Measurements from ENCODE around the gene SLC30A10. TPM values are rescaled to one million over a fixed set of nuclear protein-coding genes. Genes with fewer than 3 reads are reported as not detected.
"Not testable (repeated sequence)": the region's sequence is repeated elsewhere in the genome, so short reads cannot be mapped to it uniquely, and the experiment has no call there.

Gene SLC30A10
- polyA plus RNA-seq, 1 experiment = not detected

GRCh38 chr1:219940707-219941106, 12.3 kb upstream of the SLC30A10 start:
- H3K36me3 ChIP-seq (ENCODE audit: control insufficient read depth, insufficient read depth, low read length) = no peaks in the 10 kb centered on the region
- TF ChIP-seq, protein P1, sequence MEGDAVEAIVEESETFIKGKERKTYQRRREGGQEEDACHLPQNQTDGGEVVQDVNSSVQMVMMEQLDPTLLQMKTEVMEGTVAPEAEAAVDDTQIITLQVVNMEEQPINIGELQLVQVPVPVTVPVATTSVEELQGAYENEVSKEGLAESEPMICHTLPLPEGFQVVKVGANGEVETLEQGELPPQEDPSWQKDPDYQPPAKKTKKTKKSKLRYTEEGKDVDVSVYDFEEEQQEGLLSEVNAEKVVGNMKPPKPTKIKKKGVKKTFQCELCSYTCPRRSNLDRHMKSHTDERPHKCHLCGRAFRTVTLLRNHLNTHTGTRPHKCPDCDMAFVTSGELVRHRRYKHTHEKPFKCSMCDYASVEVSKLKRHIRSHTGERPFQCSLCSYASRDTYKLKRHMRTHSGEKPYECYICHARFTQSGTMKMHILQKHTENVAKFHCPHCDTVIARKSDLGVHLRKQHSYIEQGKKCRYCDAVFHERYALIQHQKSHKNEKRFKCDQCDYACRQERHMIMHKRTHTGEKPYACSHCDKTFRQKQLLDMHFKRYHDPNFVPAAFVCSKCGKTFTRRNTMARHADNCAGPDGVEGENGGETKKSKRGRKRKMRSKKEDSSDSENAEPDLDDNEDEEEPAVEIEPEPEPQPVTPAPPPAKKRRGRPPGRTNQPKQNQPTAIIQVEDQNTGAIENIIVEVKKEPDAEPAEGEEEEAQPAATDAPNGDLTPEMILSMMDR (IDR thresholded peaks at IDR 0.05; ENCODE audit: insufficient read depth, low read depth, low read length) = no peak
- H3K27me3 ChIP-seq (ENCODE audit: control insufficient read depth, insufficient read depth, low read length) = no peaks in the 10 kb centered on the region
- ChIA-PET CTCF (interaction anchor here (0.9 kb wide), 1 partner anchor 16 kb away, joined by 3 read pairs; no protein-coding TSS in a partner anchor), POLR2A (no interaction called here)
- no peak for DNase-seq (ENCODE audit: low read depth)
- no peak overlapping the region for H3K4me3 ChIP-seq (ENCODE audit: low read depth, low read length)

GRCh38 chr1:219938706-219939105, 10.3 kb upstream of the SLC30A10 start:
- POLR2A ChIA-PET = no interaction called here
- DNase-seq (ENCODE audit: low read depth) = no peak
- TF ChIP-seq, protein P1 (IDR thresholded peaks at IDR 0.05; ENCODE audit: insufficient read depth, low read depth, low read length) = no peak

DNA sequence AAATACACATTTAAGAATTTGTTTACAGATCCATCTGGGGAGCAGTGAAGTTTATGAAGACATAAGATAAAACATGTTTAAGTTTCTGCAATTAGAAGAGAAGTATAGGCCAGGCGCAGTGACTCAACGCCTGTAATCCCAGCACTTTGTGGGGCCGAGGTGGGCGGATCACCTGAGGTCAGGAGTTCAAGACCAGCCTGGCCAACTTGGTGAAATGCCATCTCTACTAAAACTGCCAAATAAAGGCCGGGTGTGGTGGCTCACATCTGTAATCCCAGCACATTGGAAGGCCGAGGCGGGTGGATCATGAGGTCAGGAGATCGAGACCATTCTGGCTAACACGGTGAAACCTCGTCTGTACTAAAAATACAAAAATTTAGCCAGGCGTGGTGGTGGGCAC, 5.4 kb upstream of the SLC30A10 start:
- H3K4me3 ChIP-seq (ENCODE audit: low read depth, low read length); H3K27me3 ChIP-seq (ENCODE audit: control insufficient read depth, insufficient read depth, low read length); DNase-seq (ENCODE audit: low read depth); H3K36me3 ChIP-seq (ENCODE audit: control insufficient read depth, insufficient read depth, low read length); CTCF ChIA-PET; POLR2A ChIA-PET: not testable (repeated sequence)

More at GRCh38 chr1:219938706-219939105, 10.3 kb upstream of the SLC30A10 start:
- H3K27me3 ChIP-seq (ENCODE audit: control insufficient read depth, insufficient read depth, low read length) = no peaks in the 10 kb centered on the region
- H3K36me3 ChIP-seq (ENCODE audit: control insufficient read depth, insufficient read depth, low read length) = no peaks in the 10 kb centered on the region
- CTCF ChIA-PET = no interaction called here
- no peak overlapping the region for H3K4me3 ChIP-seq (ENCODE audit: low read depth, low read length)

GRCh38 chr1:219931033-219931432, 2.7 kb upstream of the SLC30A10 start:
- POLR2A ChIA-PET = no interaction called here
- CTCF ChIA-PET = no interaction called here

GRCh38 chr1:219928791-219929118, 398 bp upstream of the SLC30A10 start:
- TF ChIP-seq, protein P1 (IDR thresholded peaks at IDR 0.05; ENCODE audit: insufficient read depth, low read depth, low read length) = no peak
- CTCF ChIA-PET = interaction anchor here (1.0 kb wide), 1 partner anchor 16 kb away, joined by 3 read pairs; no protein-coding TSS in a partner anchor
- POLR2A ChIA-PET = no interaction called here
- no peak for DNase-seq (ENCODE audit: low read depth)
- Histone ChIP-seq H3K36me3 (ENCODE audit: control insufficient read depth, insufficient read depth, low read length) (no peaks in the 10 kb centered on the region), H3K4me3 (ENCODE audit: low read depth, low read length) (no peak overlapping the region), H3K27me3 (ENCODE audit: control insufficient read depth, insufficient read depth, low read length) (peaks cover 14% of the 10 kb centered on the region)

More at GRCh38 chr1:219931033-219931432, 2.7 kb upstream of the SLC30A10 start:
- TF ChIP-seq, protein P1 (IDR thresholded peaks at IDR 0.05; ENCODE audit: insufficient read depth, low read depth, low read length) = no peak
- Histone ChIP-seq H3K27me3 (ENCODE audit: control insufficient read depth, insufficient read depth, low read length) (peaks cover 14% of the 10 kb centered on the region), H3K4me3 (ENCODE audit: low read depth, low read length) (no peak overlapping the region), H3K36me3 (ENCODE audit: control insufficient read depth, insufficient read depth, low read length) (no peaks in the 10 kb centered on the region)
- no peak for DNase-seq (ENCODE audit: low read depth)

DNA sequence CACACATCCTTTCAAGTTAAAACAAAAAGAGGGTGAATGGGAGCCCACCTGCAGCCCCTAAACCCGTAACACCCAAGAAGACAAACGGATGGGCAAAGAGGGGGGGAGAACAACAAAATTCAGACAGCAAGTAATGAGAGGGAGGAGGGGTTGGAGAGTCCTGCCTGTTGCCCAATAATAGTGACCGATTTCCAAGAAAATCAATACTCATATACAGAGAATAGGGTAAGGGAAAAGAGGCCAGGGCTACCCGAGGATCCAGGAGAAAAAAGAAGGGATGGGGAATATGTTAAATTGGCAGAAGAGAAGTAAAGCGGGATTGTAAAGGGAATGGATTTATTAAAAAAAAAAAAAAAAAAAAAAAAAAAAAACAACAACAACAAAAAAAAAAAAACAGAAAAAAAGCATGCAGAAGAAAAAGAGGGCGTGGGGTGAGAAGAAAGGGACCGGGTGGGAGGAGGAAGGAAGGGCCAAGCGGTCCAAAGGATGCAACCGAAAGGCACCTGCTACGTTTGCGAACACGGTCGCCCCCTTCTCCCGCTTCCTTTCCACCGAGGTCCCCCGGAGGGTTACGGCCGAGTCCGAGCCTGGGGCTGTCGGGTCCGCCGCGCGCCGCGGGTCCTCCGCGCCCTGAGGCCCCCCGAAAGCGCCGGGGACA, 930 bp downstream of the SLC30A10 start:
- ChIA-PET POLR2A (no interaction called here), CTCF (interaction anchor here (1.0 kb wide), 1 partner anchor 14 kb away, joined by 3 read pairs; no protein-coding TSS in a partner anchor)
- Histone ChIP-seq H3K36me3 (ENCODE audit: control insufficient read depth, insufficient read depth, low read length) (no peaks in the 10 kb centered on the region), H3K27me3 (ENCODE audit: control insufficient read depth, insufficient read depth, low read length) (peaks cover 14% of the 10 kb centered on the region), H3K4me3 (ENCODE audit: low read depth, low read length) (no peak overlapping the region; the same call in 1 of the 2 replicates)
- no peak for DNase-seq (ENCODE audit: low read depth)
- TF ChIP-seq, protein P1 (IDR thresholded peaks at IDR 0.05; ENCODE audit: insufficient read depth, low read depth, low read length) = no peak
